BE2C (cell line): ENCODE data around the gene CASP3.
A peak's percentile ranks its signal among the peaks of the same experiment; 100 is the strongest.

ENCODE experiments used
- DNase-seq: peaks from one replicate; pipeline ENCODE4 v3.0.0-alpha.2; 2020
- H3K27me3 ChIP-seq: fragments of 250-450 bp; sonication (Bioruptor Pico); 2 replicates; pipeline ENCODE4 v1.5.1; 2020; ENCODE audit warnings: mild to moderate bottlenecking
- H3K36me3 ChIP-seq: fragments of 250-450 bp; sonication (Bioruptor Pico); 2 replicates; pipeline ENCODE4 v1.5.1; 2020; ENCODE audit warnings: mild to moderate bottlenecking
- H3K4me1 ChIP-seq: fragments of 250-450 bp; sonication (Bioruptor Pico); 2 replicates; pipeline ENCODE4 v1.5.1; 2020
- H3K4me3 ChIP-seq: 2 replicates; pipeline ENCODE4 v1.5.1; 2011; ENCODE audit warnings: low read depth, low read length
- H3K9me3 ChIP-seq: fragments of 250-450 bp; sonication (Bioruptor Pico); 2 replicates; pipeline ENCODE4 v1.5.1; 2020
- TF ChIP-seq, protein P1 (sequence below): IDR thresholded peaks from 2 replicates; pipeline ENCODE4 v1.5.1; 2012; ENCODE audit warnings: mild to moderate bottlenecking, low read depth, low read length

Gene CASP3

DNA sequence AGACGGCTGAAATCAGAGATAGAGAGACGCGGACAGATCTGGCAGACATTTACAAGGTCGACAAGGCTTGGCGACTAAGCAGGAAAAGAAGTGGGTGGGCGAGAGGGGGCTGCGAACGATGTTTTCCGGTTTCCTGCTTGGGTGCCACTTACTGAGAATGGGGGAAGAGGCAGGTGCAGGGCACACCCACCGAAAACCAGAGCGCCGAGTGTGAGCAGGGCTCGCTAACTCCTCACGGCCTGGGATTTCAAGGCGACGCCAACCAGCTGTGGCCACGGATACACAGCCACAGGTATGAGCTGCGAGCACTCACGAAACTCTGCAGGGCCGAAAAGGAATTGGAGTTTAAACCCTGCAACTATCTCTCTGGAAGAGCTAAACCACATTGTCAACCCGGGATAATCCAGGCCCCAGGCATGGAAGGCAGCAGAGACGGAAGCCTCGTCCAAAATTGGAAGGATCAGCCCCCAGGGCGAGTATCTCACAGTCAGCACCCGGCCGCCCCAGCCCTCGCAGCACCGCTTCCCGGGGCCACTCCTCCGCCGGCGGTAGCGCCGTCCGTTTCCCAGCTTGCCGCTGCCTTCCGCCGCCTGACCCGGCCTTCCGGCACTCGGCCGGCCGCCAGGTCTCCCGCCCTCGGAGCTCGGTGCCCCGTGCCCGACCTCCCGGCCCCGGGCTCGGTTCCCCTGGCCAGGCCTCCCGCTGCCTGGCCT is 778 bp downstream of the CASP3 start:
- Histone ChIP-seq H3K36me3 (no peaks in the 10 kb centered on the region; the same call in 1 of the 2 replicates), H3K4me1 (peaks cover 7% of the 10 kb centered on the region), H3K9me3 (no peaks in the 10 kb centered on the region), H3K4me3 (peak overlapping the region; percentile 88), H3K27me3 (no peaks in the 10 kb centered on the region)
- TF ChIP-seq, protein P1, sequence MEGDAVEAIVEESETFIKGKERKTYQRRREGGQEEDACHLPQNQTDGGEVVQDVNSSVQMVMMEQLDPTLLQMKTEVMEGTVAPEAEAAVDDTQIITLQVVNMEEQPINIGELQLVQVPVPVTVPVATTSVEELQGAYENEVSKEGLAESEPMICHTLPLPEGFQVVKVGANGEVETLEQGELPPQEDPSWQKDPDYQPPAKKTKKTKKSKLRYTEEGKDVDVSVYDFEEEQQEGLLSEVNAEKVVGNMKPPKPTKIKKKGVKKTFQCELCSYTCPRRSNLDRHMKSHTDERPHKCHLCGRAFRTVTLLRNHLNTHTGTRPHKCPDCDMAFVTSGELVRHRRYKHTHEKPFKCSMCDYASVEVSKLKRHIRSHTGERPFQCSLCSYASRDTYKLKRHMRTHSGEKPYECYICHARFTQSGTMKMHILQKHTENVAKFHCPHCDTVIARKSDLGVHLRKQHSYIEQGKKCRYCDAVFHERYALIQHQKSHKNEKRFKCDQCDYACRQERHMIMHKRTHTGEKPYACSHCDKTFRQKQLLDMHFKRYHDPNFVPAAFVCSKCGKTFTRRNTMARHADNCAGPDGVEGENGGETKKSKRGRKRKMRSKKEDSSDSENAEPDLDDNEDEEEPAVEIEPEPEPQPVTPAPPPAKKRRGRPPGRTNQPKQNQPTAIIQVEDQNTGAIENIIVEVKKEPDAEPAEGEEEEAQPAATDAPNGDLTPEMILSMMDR: no peak
- peak; percentile 64 for DNase-seq

DNA sequence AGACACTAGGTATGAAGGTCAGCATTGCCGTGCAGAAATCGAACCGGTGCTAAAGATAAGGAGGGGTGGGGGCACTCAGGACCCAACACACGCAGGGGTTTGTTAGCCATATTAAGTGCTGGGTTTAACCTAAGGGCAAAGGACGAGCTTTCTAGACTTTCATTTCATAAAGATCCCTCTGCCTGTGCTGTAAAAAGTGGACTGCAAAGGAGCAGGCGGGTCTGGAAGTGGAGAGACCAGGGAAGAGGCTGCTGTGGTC is 1.3 kb downstream of the CASP3 start:
- DNase-seq: no peak

DNA sequence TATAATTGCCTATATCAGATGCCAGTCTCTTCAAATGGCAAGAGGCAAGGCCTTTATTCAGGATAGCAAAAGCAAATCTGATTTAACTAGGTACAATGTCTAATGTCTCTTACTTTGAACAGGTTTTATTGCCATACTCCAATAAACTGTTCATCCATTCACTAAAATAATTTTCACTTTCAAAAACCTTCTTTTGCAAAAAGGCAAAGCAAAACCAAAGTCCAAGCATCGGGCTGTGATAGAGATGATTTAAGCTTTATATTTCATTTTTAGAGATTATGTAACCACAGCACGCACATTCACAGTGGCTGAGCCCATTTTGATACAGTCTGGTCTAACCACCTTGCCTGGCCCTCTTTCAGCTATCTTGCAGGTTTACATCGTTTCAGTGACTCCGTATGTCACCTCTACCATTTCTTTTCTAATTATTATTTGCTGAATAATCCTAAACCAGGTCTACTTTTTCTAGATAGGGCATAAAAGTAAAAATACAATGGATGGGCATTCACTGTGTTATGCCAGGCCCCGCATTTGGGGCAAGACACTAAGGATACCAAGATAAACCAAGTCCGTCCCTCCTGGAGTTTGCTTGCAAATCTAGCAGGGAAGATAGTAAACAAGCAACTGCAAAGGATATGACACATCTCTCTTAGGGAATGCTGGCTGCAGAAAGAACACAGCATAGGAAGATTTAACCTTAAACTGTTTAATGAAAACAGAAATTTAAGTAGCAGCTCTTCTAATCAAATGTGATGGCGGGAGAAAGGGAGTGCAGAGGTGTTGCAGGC is 1.8 kb downstream of the CASP3 start:
- no peaks in the 10 kb centered on the region for H3K27me3 ChIP-seq
- peak overlapping the region; percentile 88 for H3K4me3 ChIP-seq
- H3K36me3 ChIP-seq: no peaks in the 10 kb centered on the region; the same call in 1 of the 2 replicates
- H3K9me3 ChIP-seq: no peaks in the 10 kb centered on the region
- TF ChIP-seq, protein P1: no peak
- no peak for DNase-seq
- H3K4me1 ChIP-seq: peaks cover 7% of the 10 kb centered on the region

More for the DNA sequence above, 1.3 kb downstream of the CASP3 start:
- TF ChIP-seq, protein P1: no peak
- H3K4me3 ChIP-seq: peak overlapping the region; percentile 88
- peaks cover 7% of the 10 kb centered on the region for H3K4me1 ChIP-seq
- H3K9me3 ChIP-seq: no peaks in the 10 kb centered on the region
- H3K36me3 ChIP-seq: no peaks in the 10 kb centered on the region; the same call in 1 of the 2 replicates
- no peaks in the 10 kb centered on the region for H3K27me3 ChIP-seq

DNA sequence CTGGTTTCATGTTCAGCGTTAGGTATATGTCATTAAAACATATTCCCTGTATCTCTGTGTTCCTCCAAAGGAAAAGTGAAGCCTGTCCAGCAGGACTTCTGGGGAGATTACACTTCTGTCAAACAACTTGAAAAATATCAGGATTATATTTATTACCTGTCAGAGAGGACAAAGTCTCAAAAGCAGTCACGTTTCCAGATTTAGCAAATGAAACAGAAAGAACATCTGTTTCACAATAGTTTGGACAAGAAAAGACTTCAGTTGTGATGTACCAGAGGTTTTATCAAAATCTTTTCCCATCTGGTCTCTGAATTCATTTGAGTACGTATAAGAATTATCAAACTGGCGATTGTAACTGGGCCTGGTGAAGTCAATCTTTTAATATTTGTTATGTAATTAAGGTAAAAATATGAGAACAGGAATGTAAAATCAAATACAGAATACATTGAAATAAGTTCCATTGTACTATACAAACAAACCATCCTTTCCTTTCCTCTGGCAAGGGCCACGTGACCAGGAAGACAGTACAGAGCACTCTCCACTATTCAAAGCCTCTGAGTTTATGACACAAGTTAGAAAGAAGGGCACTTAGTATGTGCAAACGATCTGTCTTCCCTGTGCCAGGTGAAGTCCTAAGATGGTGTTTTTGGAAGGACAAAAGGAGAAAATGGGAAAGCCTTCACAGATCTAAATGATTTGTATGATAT is 3.2 kb downstream of the CASP3 start:
- no peaks in the 10 kb centered on the region for H3K27me3 ChIP-seq
- H3K4me1 ChIP-seq: peaks cover 7% of the 10 kb centered on the region
- peak overlapping the region; percentile 88; the same call in 1 of the 2 replicates for H3K4me3 ChIP-seq
- no peaks in the 10 kb centered on the region; the same call in 1 of the 2 replicates for H3K36me3 ChIP-seq
- TF ChIP-seq, protein P1: no peak
- H3K9me3 ChIP-seq: no peaks in the 10 kb centered on the region
- DNase-seq: no peak

DNA sequence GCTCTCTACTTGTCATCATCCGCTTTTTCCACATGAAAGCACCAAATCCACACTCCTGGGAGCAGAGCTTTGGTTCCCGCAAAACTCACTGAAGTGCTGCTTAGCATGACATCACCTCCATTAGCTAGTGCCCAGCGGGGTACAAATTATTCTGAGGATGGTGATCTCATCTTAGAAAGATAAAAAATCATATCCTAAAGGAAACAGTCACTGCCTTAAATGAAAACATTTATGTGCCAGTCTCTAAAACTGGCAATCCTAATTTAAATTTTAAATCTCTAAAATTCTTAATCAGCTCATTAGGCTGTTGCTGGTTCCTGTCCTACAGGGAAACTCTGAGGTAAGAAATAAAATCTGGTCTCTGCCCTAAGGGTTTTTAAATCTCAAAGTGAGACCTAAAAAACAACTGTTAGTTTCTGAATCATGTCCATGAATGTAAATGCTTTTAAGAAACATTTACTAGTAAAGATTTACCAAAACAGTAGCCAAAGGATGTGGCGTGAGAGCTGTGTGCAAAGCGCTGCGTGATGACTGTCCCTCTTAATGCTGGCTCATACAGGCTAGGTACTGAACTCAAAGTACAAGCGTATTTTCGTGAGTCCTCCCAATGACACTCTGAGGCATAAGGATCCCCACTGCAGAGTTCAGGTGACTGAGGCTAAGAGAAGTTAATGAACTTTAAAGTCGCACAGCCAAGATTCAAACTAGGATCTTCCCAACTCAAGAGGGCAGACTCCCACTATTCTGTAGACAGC is 4.5 kb downstream of the CASP3 start:
- H3K9me3 ChIP-seq: no peaks in the 10 kb centered on the region
- peak overlapping the region; percentile 2; the same call in 1 of the 2 replicates for H3K4me3 ChIP-seq
- DNase-seq: no peak
- H3K36me3 ChIP-seq: no peaks in the 10 kb centered on the region; the same call in 1 of the 2 replicates
- TF ChIP-seq, protein P1: peak; percentile 13
- H3K27me3 ChIP-seq: no peaks in the 10 kb centered on the region
- H3K4me1 ChIP-seq: peaks cover 7% of the 10 kb centered on the region
